Measurements from ENCODE around the gene HRCT1.

The HRCT1 gene

GRCh38 chr9:35944173-35944572 is 38.2 kb downstream of the HRCT1 start:
- no peak for DNase-seq (ENCODE audit: low spot score)

GRCh38 chr9:35944841-35945240 is 38.8 kb downstream of the HRCT1 start:
- DNase-seq (ENCODE audit: low spot score) = no peak

GRCh38 chr9:35945341-35946018 is 39.5 kb downstream of the HRCT1 start:
- peak; percentile 60 for DNase-seq (ENCODE audit: low spot score)

GRCh38 chr9:35948451-35948850 is 42.4 kb downstream of the HRCT1 start:
- no peak for DNase-seq (ENCODE audit: low spot score)

GRCh38 chr9:35948901-35949318 is 42.9 kb downstream of the HRCT1 start:
- DNase-seq (ENCODE audit: low spot score) = no peak

- DNase-seq (ENCODE audit: low spot score) = no peak
Measured at GRCh38 chr9:35951736-35952135, 45.7 kb downstream of the HRCT1 start.

- no peak for DNase-seq (ENCODE audit: low spot score)
Measured at GRCh38 chr9:35952526-35953191, 46.7 kb downstream of the HRCT1 start.

GRCh38 chr9:35954942-35955546 is 49.0 kb downstream of the HRCT1 start:
- peak; percentile 70 for DNase-seq (ENCODE audit: low spot score)

- DNase-seq (ENCODE audit: low spot score) = no peak
Measured at GRCh38 chr9:35956651-35957050, 50.6 kb downstream of the HRCT1 start.

Data from CD4-positive, alpha-beta T cell treated with Interleukin-2 at 100 ng/mL for 4 hours (primary cell).